Measurements from ENCODE around the gene KIF2C.
"Not testable (repeated sequence)": the region's sequence is repeated elsewhere in the genome, so short reads cannot be mapped to it uniquely, and the experiment has no call there.

The KIF2C gene

GRCh38 chr1:44776730-44777068 is 37.1 kb downstream of the KIF2C start:
- no peak for DNase-seq

- DNase-seq = no peak
Observed at GRCh38 chr1:44777547-44777946, 37.9 kb downstream of the KIF2C start.

- no peak for DNase-seq
Observed at GRCh38 chr1:44777969-44778635, 38.5 kb downstream of the KIF2C start.

GRCh38 chr1:44778705-44779576 is 39.3 kb downstream of the KIF2C start:
- DNase-seq = no peak

- DNase-seq = no peak
Observed at GRCh38 chr1:44780583-44781121, 41.0 kb downstream of the KIF2C start.

- no peak for DNase-seq
Observed at GRCh38 chr1:44783697-44784093, 44.1 kb downstream of the KIF2C start.

GRCh38 chr1:44784094-44785028 is 44.7 kb downstream of the KIF2C start:
- no peak for DNase-seq

GRCh38 chr1:44785029-44785380 is 45.4 kb downstream of the KIF2C start:
- no peak for DNase-seq

- DNase-seq = no peak
Observed at GRCh38 chr1:44785501-44786137, 46.0 kb downstream of the KIF2C start.

GRCh38 chr1:44786138-44786840 is 46.7 kb downstream of the KIF2C start:
- DNase-seq = no peak

GRCh38 chr1:44786841-44787426 is 47.3 kb downstream of the KIF2C start:
- no peak for DNase-seq

- no peak for DNase-seq
Observed at GRCh38 chr1:44787506-44787905, 47.9 kb downstream of the KIF2C start.

- DNase-seq = no peak
Observed at GRCh38 chr1:44788120-44788860, 48.7 kb downstream of the KIF2C start, which contains the start of gene BEST4. TSS of gene BEST4 (minus strand) at chr1:44788170. CDS start at chr1:44787705, 465 bp downstream.

GRCh38 chr1:44790968-44791801 is 51.5 kb downstream of the KIF2C start:
- DNase-seq = no peak

GRCh38 chr1:44792736-44793502 is 53.3 kb downstream of the KIF2C start:
- no peak for DNase-seq

GRCh38 chr1:44797886-44798285 is 58.2 kb downstream of the KIF2C start:
- not testable (repeated sequence) for DNase-seq

GRCh38 chr1:44798481-44799365 is 59.1 kb downstream of the KIF2C start:
- DNase-seq = peak; percentile 37

Data from NCI-H1105 (cell line).